HG02970 (cell line): Measurements from ENCODE around the gene L3MBTL1.

Experiments
- ATAC-seq: cut with Tn5 transposase; IDR thresholded peaks from one replicate; pipeline ENCODE4 v1.9.1; 2021; ENCODE audit warnings: mild to moderate bottlenecking, moderate library complexity, moderate number of reproducible peaks; ENCODE audit not compliant: unreplicated experiment, low FRiP score

L3MBTL1 gene

DNA sequence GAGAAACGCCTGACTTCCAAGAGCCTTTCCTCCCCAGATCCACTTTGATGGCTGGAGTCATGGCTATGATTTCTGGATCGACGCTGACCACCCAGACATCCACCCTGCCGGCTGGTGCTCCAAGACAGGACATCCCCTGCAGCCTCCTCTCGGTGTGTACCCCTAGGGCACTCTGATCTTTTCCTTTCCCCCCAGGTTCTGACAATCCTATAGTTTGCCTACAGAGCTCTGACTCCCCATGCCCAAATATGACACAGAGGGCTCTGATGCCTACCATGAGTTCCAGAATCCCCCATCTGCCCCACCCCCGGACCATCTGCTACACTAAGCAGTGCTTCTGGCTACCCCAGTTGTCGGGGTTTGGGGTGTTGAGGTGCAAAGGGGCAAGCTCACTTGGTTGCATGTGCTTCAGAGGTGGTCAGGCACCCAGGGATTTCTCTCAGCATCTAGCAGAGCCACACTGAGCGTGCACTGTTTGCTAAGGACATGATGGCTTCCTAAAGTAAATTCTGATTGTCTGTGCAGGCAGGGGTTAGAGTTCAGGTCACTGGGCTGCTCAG lies 27.4 kb downstream of the L3MBTL1 start:
- no peak for ATAC-seq

- no peak for ATAC-seq
Measured at GRCh38 chr20:43535370-43536004, 28.0 kb downstream of the L3MBTL1 start.

GRCh38 chr20:43536041-43536816 lies 28.7 kb downstream of the L3MBTL1 start:
- no peak for ATAC-seq

DNA sequence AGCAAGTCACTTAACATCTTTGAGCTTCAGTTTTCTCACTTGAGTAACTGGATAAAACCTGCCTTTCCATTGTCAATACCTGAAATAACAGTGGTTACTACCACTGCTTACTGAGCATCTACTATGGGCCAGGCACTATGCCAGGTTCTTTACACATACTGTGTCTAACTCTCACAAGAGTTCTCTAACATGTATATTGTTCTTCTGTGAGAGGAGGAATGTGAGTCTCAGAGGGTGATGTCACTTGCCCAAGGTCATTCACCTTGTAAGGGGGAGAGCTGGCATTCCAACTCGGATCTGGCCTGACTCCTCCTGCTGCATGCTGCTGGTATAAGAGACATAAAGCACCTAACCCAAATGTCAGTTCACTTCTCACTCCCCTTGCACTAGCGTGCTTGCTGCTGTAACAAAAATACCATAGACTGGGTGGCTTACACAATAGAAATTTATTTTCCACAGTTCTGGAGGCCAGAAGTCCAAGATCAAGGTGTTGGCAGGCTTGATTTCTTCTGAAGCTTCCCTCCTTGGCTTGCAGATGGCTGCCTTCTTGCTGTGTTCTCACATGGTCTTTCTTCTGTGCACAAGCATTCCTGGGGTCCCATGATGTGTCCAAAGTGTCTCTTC lies 29.4 kb downstream of the L3MBTL1 start:
- no peak for ATAC-seq

GRCh38 chr20:43537921-43538877 lies 30.7 kb downstream of the L3MBTL1 start:
- no peak for ATAC-seq

DNA sequence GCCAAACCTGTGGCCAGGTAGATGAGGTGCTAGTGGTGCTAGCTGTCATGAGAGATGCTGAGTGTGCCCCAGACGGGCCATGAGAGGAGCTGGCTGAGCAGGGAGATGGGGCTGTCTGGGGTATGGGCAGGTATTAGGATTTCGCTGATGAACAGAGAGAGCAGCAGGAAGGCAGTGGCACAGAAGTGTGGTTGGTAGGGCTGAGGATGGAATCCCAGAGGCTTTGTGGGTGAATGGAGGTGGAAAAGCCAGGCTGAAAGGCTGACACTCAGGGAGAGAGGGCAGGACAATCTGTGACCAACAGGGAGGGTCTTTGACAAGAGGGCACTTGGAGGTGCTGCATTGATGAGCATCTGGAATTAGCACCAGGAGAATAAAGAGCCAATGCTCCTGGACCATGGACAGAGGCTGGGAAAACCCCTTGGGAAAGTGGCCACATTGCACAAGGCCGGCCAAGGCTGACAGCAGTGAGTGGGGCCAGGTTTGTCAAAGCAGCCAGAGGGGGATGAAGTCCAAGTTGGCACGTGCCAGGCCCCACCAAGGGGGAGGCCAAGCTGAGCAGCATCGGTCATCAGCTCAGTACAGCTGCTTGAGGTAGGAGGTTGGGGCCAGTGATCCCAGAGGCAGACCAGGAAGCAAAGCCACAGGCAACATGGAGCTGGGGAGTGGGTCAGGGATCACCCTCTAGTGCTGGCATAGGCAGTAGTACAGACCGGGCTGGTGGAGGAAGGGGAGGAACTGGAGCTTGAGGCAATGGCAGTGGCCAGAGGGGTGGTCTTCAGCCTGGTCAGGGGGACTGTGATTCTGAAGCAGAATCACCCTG lies 31.6 kb downstream of the L3MBTL1 start:
- no peak for ATAC-seq

DNA sequence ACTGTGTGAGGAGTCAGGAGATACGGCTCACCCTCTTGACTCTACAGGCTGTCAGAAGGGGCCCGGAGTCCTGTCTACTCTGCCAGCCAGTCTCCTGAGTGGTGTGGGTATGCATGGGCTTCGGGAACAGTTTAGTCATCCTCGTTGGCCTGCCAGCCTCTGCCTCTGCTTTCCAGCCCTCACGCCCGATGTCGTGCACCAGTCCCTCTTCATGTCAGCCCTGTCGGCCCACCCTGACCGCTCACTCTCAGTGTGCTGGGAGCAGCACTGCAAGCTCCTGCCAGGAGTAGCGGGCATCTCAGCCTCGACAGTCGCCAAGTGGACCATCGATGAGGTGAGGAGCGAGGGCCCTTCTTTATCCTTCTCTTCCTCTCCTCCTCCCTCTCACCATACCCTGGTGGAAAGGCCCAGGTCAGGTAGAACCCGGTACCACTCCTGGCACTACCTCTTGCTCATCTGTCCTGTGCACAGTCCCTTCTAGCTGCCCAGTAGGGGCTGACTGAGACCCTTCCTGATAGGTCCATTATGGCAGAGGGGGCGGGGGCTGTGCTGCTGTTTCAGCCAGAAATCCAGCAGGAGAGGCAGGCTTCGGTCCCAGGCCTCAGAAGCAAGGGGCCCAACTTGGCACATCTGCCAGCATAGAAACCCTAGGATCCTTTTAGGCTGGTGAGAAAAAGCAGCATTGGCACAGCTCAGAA lies 32.6 kb downstream of the L3MBTL1 start:
- ATAC-seq, result no peak

DNA sequence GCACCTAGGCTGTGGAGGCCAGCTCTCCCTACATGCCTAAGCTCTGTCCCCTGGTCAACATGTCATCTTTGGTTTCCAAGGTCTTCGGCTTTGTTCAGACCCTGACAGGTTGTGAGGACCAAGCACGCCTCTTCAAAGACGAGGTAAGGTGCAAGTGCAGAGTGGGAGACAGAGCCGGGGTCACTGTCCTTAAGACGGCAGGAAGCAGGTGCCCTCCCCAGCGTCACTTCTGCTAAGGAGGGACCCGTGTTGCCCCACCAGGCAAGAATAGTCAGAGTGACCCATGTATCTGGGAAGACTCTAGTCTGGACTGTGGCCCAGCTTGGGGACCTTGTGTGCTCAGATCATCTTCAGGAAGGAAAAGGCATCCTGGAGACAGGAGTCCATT lies 33.2 kb downstream of the L3MBTL1 start:
- no peak for ATAC-seq

GRCh38 chr20:43541214-43541613 lies 33.7 kb downstream of the L3MBTL1 start:
- ATAC-seq, result no peak

DNA sequence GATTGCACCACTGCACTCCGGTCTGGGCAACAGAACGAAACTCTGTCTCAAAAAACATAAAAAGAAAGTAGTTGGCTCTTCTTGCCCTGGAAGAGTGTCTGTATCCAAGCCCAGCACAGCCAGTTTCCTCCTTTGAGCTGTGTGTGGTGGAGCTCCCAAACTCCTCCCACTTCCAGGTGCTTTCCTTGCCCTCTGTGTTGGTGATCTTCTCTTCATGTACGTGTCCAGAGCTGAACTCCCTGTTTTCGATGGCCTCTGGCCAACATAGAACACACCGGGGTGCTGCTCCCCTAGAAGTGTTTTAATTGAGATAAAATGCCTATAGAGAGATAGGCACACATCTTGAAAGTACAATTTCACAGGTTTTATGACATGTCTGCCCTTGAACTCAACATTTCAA lies 34.7 kb downstream of the L3MBTL1 start:
- no peak for ATAC-seq

DNA sequence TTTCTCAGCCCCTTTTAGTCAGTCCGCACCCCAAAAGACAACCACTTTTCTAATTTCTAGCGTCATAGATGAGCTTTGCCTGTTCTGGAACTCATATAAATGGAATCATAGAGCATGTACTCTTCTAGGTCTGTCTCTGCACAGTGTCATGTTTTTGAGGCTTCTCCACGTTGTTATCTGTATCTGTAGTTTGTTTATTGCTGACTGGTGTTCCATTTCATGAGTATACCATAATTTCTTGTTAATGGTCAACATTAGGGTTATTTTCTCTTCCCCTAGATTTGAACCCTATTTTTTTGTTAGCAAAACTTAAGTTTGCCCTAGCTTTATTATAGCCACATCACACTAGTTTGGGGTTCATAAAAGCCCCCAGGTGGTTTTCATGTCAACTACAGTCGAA lies 35.2 kb downstream of the L3MBTL1 start:
- no peak for ATAC-seq

DNA sequence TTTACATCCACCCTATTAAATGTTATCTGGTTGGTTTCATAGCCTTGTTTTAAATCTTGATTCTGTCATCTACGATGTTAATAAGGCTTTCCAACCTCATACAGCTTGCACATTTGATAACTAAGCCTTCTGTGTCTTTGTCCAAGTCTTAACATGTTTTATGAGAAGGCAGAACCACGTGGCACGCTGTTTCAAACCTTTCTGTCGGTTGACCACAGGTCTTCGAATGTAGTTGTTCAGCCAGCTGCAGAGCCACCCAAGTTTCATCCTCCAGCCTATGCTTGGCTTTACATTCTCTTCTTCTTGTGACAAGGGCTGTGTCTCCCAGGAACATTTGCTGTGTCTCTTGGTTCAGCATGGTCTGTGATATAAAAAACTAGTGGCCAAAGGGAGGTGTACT lies 35.6 kb downstream of the L3MBTL1 start:
- ATAC-seq, result no peak

GRCh38 chr20:43544501-43544900 lies 37.0 kb downstream of the L3MBTL1 start:
- no peak for ATAC-seq

- no peak for ATAC-seq
Measured at GRCh38 chr20:43545837-43546578, 38.5 kb downstream of the L3MBTL1 start.

DNA sequence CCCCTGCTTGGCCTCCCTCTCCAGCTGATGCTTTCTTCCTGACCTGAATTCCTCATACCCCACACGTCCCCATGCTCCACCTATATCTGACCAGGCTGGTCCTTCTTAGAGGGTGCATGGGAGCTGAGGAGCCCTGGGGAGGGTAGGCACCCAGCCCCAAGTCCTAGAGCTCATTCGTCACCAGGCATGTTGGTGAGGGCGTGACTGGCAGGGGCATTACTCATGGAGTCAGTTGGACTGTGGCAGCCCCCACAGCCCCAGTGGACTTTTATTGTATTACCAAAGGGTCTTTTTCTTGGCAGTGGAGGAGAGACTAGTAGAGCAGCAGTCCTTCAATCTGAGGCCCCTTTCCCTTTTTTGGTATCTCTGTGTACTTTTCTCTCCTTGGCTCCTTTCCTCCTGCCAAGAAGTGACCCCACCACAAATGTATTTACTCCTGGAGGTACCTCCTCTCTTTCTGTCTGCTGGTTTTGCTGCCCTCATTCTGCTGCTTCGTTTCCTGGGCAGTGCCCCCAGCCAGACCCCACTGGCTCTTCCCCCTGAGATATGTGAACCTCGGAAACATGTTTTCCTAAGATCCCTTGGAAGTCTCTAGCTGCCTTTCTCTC lies 40.9 kb downstream of the L3MBTL1 start:
- ATAC-seq, result no peak

GRCh38 chr20:43549416-43550065 lies 42.0 kb downstream of the L3MBTL1 start:
- ATAC-seq, result no peak

GRCh38 chr20:43550456-43550855 lies 43.0 kb downstream of the L3MBTL1 start:
- no peak for ATAC-seq
